Upper lobe of left lung (tissue), 6 donors: ENCODE data around the gene PPIL6. TPM values are rescaled to one million over a fixed set of nuclear protein-coding genes. Genes with fewer than 3 reads are reported as not detected.
A peak's percentile ranks its signal among the peaks of the same experiment; 100 is the strongest.

ENCODE experiments used
- ATAC-seq, 2 donors: fragments of 200-7000 bp; cut with Tn5 transposase; one replicate each; pipeline ENCODE4 v1.9.1; 2022; ENCODE audit warnings: mild to moderate bottlenecking in 2 of 2, moderate library complexity in 2 of 2; ENCODE audit not compliant: low FRiP score in 2 of 2
- DNase-seq, 2 donors: peaks; one replicate each; pipeline ENCODE4 v3.0.0-alpha.2; 2019 to 2020
- H3K27ac ChIP-seq, 4 donors: fragments of 200-600 bp; sonication (generic); one replicate each; pipeline ENCODE4 v1.5.1; 2016 to 2019
- H3K27me3 ChIP-seq, 4 donors: fragments of 200-600 bp; sonication (generic); one replicate each; pipeline ENCODE4 v1.5.1; 2017 to 2019
- H3K36me3 ChIP-seq, 4 donors: fragments of 200-600 bp; sonication (generic); one replicate each; pipeline ENCODE4 v1.5.1; 2016 to 2019
- H3K4me1 ChIP-seq, 4 donors: fragments of 200-600 bp; sonication (generic); one replicate each; pipeline ENCODE4 v1.5.1; 2018 to 2019
- H3K4me3 ChIP-seq, 4 donors: fragments of 200-600 bp; sonication (generic); one replicate each; pipeline ENCODE4 v1.5.1; 2017 to 2019; ENCODE audit warnings: mild to moderate bottlenecking in 2 of 4, moderate library complexity in 1 of 4
- H3K9me3 ChIP-seq, 4 donors: fragments of 200-600 bp; sonication (generic); one replicate each; pipeline ENCODE4 v1.5.1; 2018 to 2019
- CTCF ChIP-seq, 6 experiments: fragments of 450-650 bp in 4 of 6; fragments of 200-600 bp in 2 of 6; sonication (generic) in 2 of 6; IDR thresholded peaks; one replicate each; pipeline ENCODE4 v1.5.1; 2016 to 2019; ENCODE audit warnings: antibody characterized with exemption in 6 of 6
- EP300 ChIP-seq, 4 donors: sonication (generic); formaldehyde crosslinking; IDR thresholded peaks; one replicate each; pipeline ENCODE4 v1.5.1; 2017; ENCODE audit warnings: antibody characterized with exemption in 4 of 4, control low read depth in 2 of 4
- POLR2A ChIP-seq, 4 donors: fragments of 450-650 bp; IDR thresholded peaks; one replicate each; pipeline ENCODE4 v1.5.1; 2016 to 2017; ENCODE audit warnings: antibody characterized with exemption in 4 of 4, mild to moderate bottlenecking in 2 of 4
- POLR2AphosphoS5 ChIP-seq, 2 donors: sonication (generic); formaldehyde crosslinking; IDR thresholded peaks; one replicate each; pipeline ENCODE4 v1.5.1; 2017; ENCODE audit warnings: antibody characterized with exemption in 2 of 2
- WGBS, 2 donors: methylation state at CpG; one replicate each; pipeline ENCODE4 v1.1.5; 2017 to 2018; 5-methylcytosine and 5-hydroxymethylcytosine counted together
- total RNA-seq, 6 donors: library from RNA; depleted of rRNA in 4 of 6; stranded (reverse); fragments of >200 nt in 4 of 6; gene quantifications; one replicate each; pipeline versions ENCODE4 v1.1.0 to v1.2.1, GENCODE V29; 2016 to 2021
- donor health status: DM: no; HTN: no; CAD: no; lungs with moderate emphysema.
- donor health status: DM: no; HTN: yes; CAD: no; lungs with severe emphysema.

PPIL6 gene
- total RNA-seq, 6 donors from 2014 or later, result 3.5 to 44.3 (median 6.5) TPM

GRCh38 chr6:109454496-109455436 is 14.3 kb upstream of the PPIL6 start:
- ATAC-seq (peak; percentile 37 to 39), DNase-seq (peak; percentile 77 to 89)
- Histone ChIP-seq H3K4me3 (peak overlapping the region; percentile 76 to 92 (median 82)), H3K27me3 (no peaks in the 10 kb centered on the region), H3K36me3 (peaks cover 0 to 19% (median 5%) of the 10 kb centered on the region in 4 donors), H3K27ac (peak overlapping the region; percentile 84 to 93 (median 86)), H3K9me3 (no peaks in the 10 kb centered on the region), H3K4me1 (peaks cover 28 to 45% (median 35%) of the 10 kb centered on the region in 4 donors)
- 3 to 12% methylated on average over 15 to 42 of the region's 48 CpGs for WGBS, 2 donors
- TF ChIP-seq EP300 (IDR thresholded peaks at IDR 0.05) (no peak), CTCF (IDR thresholded peaks at IDR 0.05) (no peak), POLR2A (IDR thresholded peaks at IDR 0.05) (peak in 1 of 4 donors; percentile 80), POLR2AphosphoS5 (IDR thresholded peaks at IDR 0.05) (peak in 1 of 2 donors; percentile 62)

GRCh38 chr6:109453594-109454495 is 13.4 kb upstream of the PPIL6 start:
- ATAC-seq, result no peak
- Histone ChIP-seq H3K4me3 (peak overlapping the region; percentile 7 to 92 (median 78)), H3K4me1 (peaks cover 26 to 49% (median 31%) of the 10 kb centered on the region in 4 donors), H3K36me3 (peaks cover 0 to 19% (median 5%) of the 10 kb centered on the region in 4 donors), H3K27ac (peak overlapping the region; percentile 84 to 93 (median 86)), H3K9me3 (no peaks in the 10 kb centered on the region), H3K27me3 (no peaks in the 10 kb centered on the region)
- TF ChIP-seq CTCF (IDR thresholded peaks at IDR 0.05) (no peak), POLR2A (IDR thresholded peaks at IDR 0.05) (no peak), EP300 (IDR thresholded peaks at IDR 0.05) (no peak), POLR2AphosphoS5 (IDR thresholded peaks at IDR 0.05) (no peak)
- WGBS, 2 donors, result 84 to 87% methylated on average over 15 to 26 of the region's 27 CpGs
- peak in 1 of 2 donors; percentile 73 for DNase-seq

- no peak for TF ChIP-seq EP300 (IDR thresholded peaks at IDR 0.05)
- TF ChIP-seq POLR2AphosphoS5 (IDR thresholded peaks at IDR 0.05), result no peak
- TF ChIP-seq CTCF (IDR thresholded peaks at IDR 0.05), result no peak
- no peak for TF ChIP-seq POLR2A (IDR thresholded peaks at IDR 0.05)
- ATAC-seq (no peak), DNase-seq (no peak)
- Histone ChIP-seq H3K36me3 (peaks cover 0 to 19% (median 5%) of the 10 kb centered on the region in 4 donors), H3K27ac (no peak overlapping the region), H3K4me1 (peaks cover 19 to 48% (median 29%) of the 10 kb centered on the region in 4 donors), H3K27me3 (no peaks in the 10 kb centered on the region), H3K9me3 (no peaks in the 10 kb centered on the region), H3K4me3 (no peak overlapping the region)
- 100% methylated on average over 2 of the region's 2 CpGs; no CpG with 5 or more reads in 1 of the 2 donors for WGBS, 2 donors
Measured at GRCh38 chr6:109453156-109453555, 12.7 kb upstream of the PPIL6 start.

- H3K27me3 ChIP-seq, result no peaks in the 10 kb centered on the region
- peaks cover 18 to 40% (median 27%) of the 10 kb centered on the region in 4 donors for H3K4me1 ChIP-seq
- H3K4me3 ChIP-seq, result no peak overlapping the region
- H3K9me3 ChIP-seq, result no peaks in the 10 kb centered on the region
- TF ChIP-seq POLR2AphosphoS5 (IDR thresholded peaks at IDR 0.05), result no peak
- TF ChIP-seq CTCF (IDR thresholded peaks at IDR 0.05), result no peak
- TF ChIP-seq EP300 (IDR thresholded peaks at IDR 0.05), result no peak
- TF ChIP-seq POLR2A (IDR thresholded peaks at IDR 0.05), result no peak
- H3K27ac ChIP-seq, result no peak overlapping the region
- 91 to 94% methylated on average over 9 of the region's 9 CpGs for WGBS, 2 donors
- DNase-seq, result no peak
- H3K36me3 ChIP-seq, result peaks cover under 1 to 19% (median 5%) of the 10 kb centered on the region in 4 donors
- ATAC-seq, result no peak
Measured at GRCh38 chr6:109452181-109452580, 11.8 kb upstream of the PPIL6 start.
